ENCODE measurements around the gene ADGRB2.

The ADGRB2 gene

GRCh38 chr1:31768407-31768907 is 4.3 kb upstream of the ADGRB2 start:
- peak overlapping the region; percentile 27 for H3K4me2 ChIP-seq (ENCODE audit: low read depth, low read length, poor library complexity, severe bottlenecking)
- no peaks in the 10 kb centered on the region for H4K20me1 ChIP-seq (ENCODE audit: low read depth, low read length)
- H3K27me3 ChIP-seq (ENCODE audit: low read length): no peaks in the 10 kb centered on the region
- no peak overlapping the region; the same call in 1 of the 2 replicates for H3K9ac ChIP-seq (ENCODE audit: low read length)
- no peaks in the 10 kb centered on the region for H3K9me2 ChIP-seq (replicated peaks; ENCODE audit: insufficient read depth, low read length)
- peak overlapping the region; percentile 35; the same call in 1 of the 2 replicates for H3K27ac ChIP-seq (ENCODE audit: low read depth, low read length)
- TF ChIP-seq EZH2phosphoT487 (conservative IDR thresholded peaks at IDR 0.05; ENCODE audit: low read length) (no peak), CTCF (IDR thresholded peaks at IDR 0.05; ENCODE audit: insufficient read depth, low read length, poor library complexity, severe bottlenecking) (no peak)
- no peak overlapping the region for H2AFZ ChIP-seq (ENCODE audit: low read depth, low read length, severe bottlenecking)
- H3K36me3 ChIP-seq (ENCODE audit: low read length): no peaks in the 10 kb centered on the region
- H3K9me3 ChIP-seq (ENCODE audit: insufficient read depth, low read length): no peaks in the 10 kb centered on the region
- no peak overlapping the region for H3K4me3 ChIP-seq (ENCODE audit: insufficient read depth, low read length, poor library complexity, severe bottlenecking)
- no peaks in the 10 kb centered on the region for H3K79me2 ChIP-seq (ENCODE audit: insufficient read depth, low read length)
- peaks cover 7% of the 10 kb centered on the region for H3F3A ChIP-seq (ENCODE audit: insufficient read depth)

GRCh38 chr1:31767225-31767624 is 3.1 kb upstream of the ADGRB2 start:
- Histone ChIP-seq H3K9me3 (ENCODE audit: insufficient read depth, low read length) (no peaks in the 10 kb centered on the region), H3K79me2 (ENCODE audit: insufficient read depth, low read length) (no peaks in the 10 kb centered on the region), H3K9ac (ENCODE audit: low read length) (no peak overlapping the region), H3K27me3 (ENCODE audit: low read length) (no peaks in the 10 kb centered on the region), H3K4me2 (ENCODE audit: low read depth, low read length, poor library complexity, severe bottlenecking) (no peak overlapping the region), H2AFZ (ENCODE audit: low read depth, low read length, severe bottlenecking) (no peak overlapping the region), H4K20me1 (ENCODE audit: low read depth, low read length) (no peaks in the 10 kb centered on the region; the same call in 1 of the 2 replicates), H3K27ac (ENCODE audit: low read depth, low read length) (no peak overlapping the region), H3F3A (ENCODE audit: insufficient read depth) (peaks cover 7% of the 10 kb centered on the region), H3K9me2 (replicated peaks; ENCODE audit: insufficient read depth, low read length) (no peaks in the 10 kb centered on the region), H3K36me3 (ENCODE audit: low read length) (no peaks in the 10 kb centered on the region), H3K4me3 (ENCODE audit: insufficient read depth, low read length, poor library complexity, severe bottlenecking) (no peak overlapping the region)
- no peak for TF ChIP-seq CTCF (IDR thresholded peaks at IDR 0.05; ENCODE audit: insufficient read depth, low read length, poor library complexity, severe bottlenecking)
- no peak for TF ChIP-seq EZH2phosphoT487 (conservative IDR thresholded peaks at IDR 0.05; ENCODE audit: low read length)

- H3K79me2 ChIP-seq (ENCODE audit: insufficient read depth, low read length): no peaks in the 10 kb centered on the region
- H4K20me1 ChIP-seq (ENCODE audit: low read depth, low read length): peaks cover 7% of the 10 kb centered on the region
- H3K36me3 ChIP-seq (ENCODE audit: low read length): no peaks in the 10 kb centered on the region
- H3K4me3 ChIP-seq (ENCODE audit: insufficient read depth, low read length, poor library complexity, severe bottlenecking): no peak overlapping the region
- H3K4me2 ChIP-seq (ENCODE audit: low read depth, low read length, poor library complexity, severe bottlenecking): no peak overlapping the region
- H3K9me3 ChIP-seq (ENCODE audit: insufficient read depth, low read length): no peaks in the 10 kb centered on the region
- TF ChIP-seq EZH2phosphoT487 (conservative IDR thresholded peaks at IDR 0.05; ENCODE audit: low read length) (no peak), CTCF (IDR thresholded peaks at IDR 0.05; ENCODE audit: insufficient read depth, low read length, poor library complexity, severe bottlenecking) (no peak)
- no peaks in the 10 kb centered on the region for H3K9me2 ChIP-seq (replicated peaks; ENCODE audit: insufficient read depth, low read length)
- peaks cover 7% of the 10 kb centered on the region for H3F3A ChIP-seq (ENCODE audit: insufficient read depth)
- no peak overlapping the region for H3K27ac ChIP-seq (ENCODE audit: low read depth, low read length)
- H3K9ac ChIP-seq (ENCODE audit: low read length): no peak overlapping the region
- H2AFZ ChIP-seq (ENCODE audit: low read depth, low read length, severe bottlenecking): no peak overlapping the region
- no peaks in the 10 kb centered on the region for H3K27me3 ChIP-seq (ENCODE audit: low read length)
Observed at GRCh38 chr1:31765516-31765915, 1.4 kb upstream of the ADGRB2 start.
